Lower leg skin (tissue), 3 donors: ENCODE data around the gene USP7.

Experiments
- CTCF ChIP-seq, 3 donors: fragments of 450-650 bp; IDR thresholded peaks; one replicate each; pipeline ENCODE4 v1.5.1; 2016; ENCODE audit warnings: antibody characterized with exemption in 3 of 3, mild to moderate bottlenecking in 3 of 3, moderate library complexity in 2 of 3
- POLR2A ChIP-seq, 2 donors: fragments of 450-650 bp; IDR thresholded peaks; one replicate each; pipeline ENCODE4 v1.6.1; 2016 to 2017; ENCODE audit warnings: antibody characterized with exemption in 2 of 2, mild to moderate bottlenecking in 1 of 2, moderate library complexity in 1 of 2

- TF ChIP-seq POLR2A (IDR thresholded peaks at IDR 0.05) (no peak), CTCF (IDR thresholded peaks at IDR 0.05) (no peak)
These were observed 40.5 kb upstream of the USP7 start for GRCh38 chr16:9004183-9004582.
